ENCODE data around the gene ACAP3. TPM values are rescaled to one million over a fixed set of nuclear protein-coding genes. Genes with fewer than 3 reads are reported as not detected.

Gene ACAP3
- polyA plus RNA-seq, 1 donor = 44.6 TPM

- no peak for DNase-seq (ENCODE audit: low read depth)
Observed at GRCh38 chr1:1315435-1315954, 7.8 kb upstream of the ACAP3 start.

- no peak for DNase-seq (ENCODE audit: low read depth)
Observed at GRCh38 chr1:1314678-1315335, 7.1 kb upstream of the ACAP3 start.

GRCh38 chr1:1314237-1314586 is 6.5 kb upstream of the ACAP3 start:
- DNase-seq (ENCODE audit: low read depth) = no peak

- no peak for DNase-seq (ENCODE audit: low read depth)
Observed at GRCh38 chr1:1313500-1314236, 5.9 kb upstream of the ACAP3 start.

- DNase-seq (ENCODE audit: low read depth) = no peak
Observed at GRCh38 chr1:1312450-1313314, 5.0 kb upstream of the ACAP3 start.

- DNase-seq (ENCODE audit: low read depth) = no peak
Observed at GRCh38 chr1:1311107-1312104, 3.7 kb upstream of the ACAP3 start.

- no peak for DNase-seq (ENCODE audit: low read depth)
Observed at GRCh38 chr1:1310476-1311053, 2.8 kb upstream of the ACAP3 start.

GRCh38 chr1:1310109-1310385 is 2.3 kb upstream of the ACAP3 start:
- no peak for DNase-seq (ENCODE audit: low read depth)

GRCh38 chr1:1309251-1310108 is 1.8 kb upstream of the ACAP3 start:
- no peak for DNase-seq (ENCODE audit: low read depth)

- no peak for DNase-seq (ENCODE audit: low read depth)
Observed at GRCh38 chr1:1308756-1309250, 1.1 kb upstream of the ACAP3 start.

GRCh38 chr1:1307261-1307922 is 338 bp downstream of the ACAP3 start:
- DNase-seq (ENCODE audit: low read depth) = no peak

GRCh38 chr1:1306661-1307260 is 969 bp downstream of the ACAP3 start:
- DNase-seq (ENCODE audit: low read depth) = no peak

GRCh38 chr1:1306070-1306660 is 1.6 kb downstream of the ACAP3 start:
- no peak for DNase-seq (ENCODE audit: low read depth)

GRCh38 chr1:1305300-1306069 is 2.2 kb downstream of the ACAP3 start:
- no peak for DNase-seq (ENCODE audit: low read depth)

GRCh38 chr1:1304331-1305299 is 3.1 kb downstream of the ACAP3 start:
- DNase-seq (ENCODE audit: low read depth) = no peak

GRCh38 chr1:1303736-1304135 is 4.0 kb downstream of the ACAP3 start:
- DNase-seq (ENCODE audit: low read depth) = no peak

All from forelimb muscle (tissue), 1 donor.